Colonic mucosa (tissue), 4 donors: ENCODE results near the gene FAM20A. TPM values are rescaled to one million over a fixed set of nuclear protein-coding genes. Genes with fewer than 3 reads are reported as not detected.
"Not testable (repeated sequence)": the region's sequence is repeated elsewhere in the genome, so short reads cannot be mapped to it uniquely, and the experiment has no call there.

Source experiments
- DNase-seq: peaks from one replicate; pipeline ENCODE4 v3.0.0-alpha.2; 2020
- H3K27ac ChIP-seq: fragments of 200-600 bp; one replicate; pipeline ENCODE4 v1.8.0; 2021
- H3K27me3 ChIP-seq: fragments of 200-600 bp; one replicate; pipeline ENCODE4 v1.8.0; 2021
- H3K36me3 ChIP-seq: fragments of 200-600 bp; one replicate; pipeline ENCODE4 v1.8.0; 2021
- H3K4me1 ChIP-seq: fragments of 200-600 bp; one replicate; pipeline ENCODE4 v1.8.0; 2021; ENCODE audit warnings: mild to moderate bottlenecking
- H3K4me3 ChIP-seq: fragments of 200-600 bp; one replicate; pipeline ENCODE4 v1.8.0; 2021
- H3K9ac ChIP-seq, 2 donors: one replicate each; pipeline ENCODE4 v1.7.0; 2013; ENCODE audit warnings: control low read depth in 2 of 2, low read depth in 2 of 2, low read length in 2 of 2
- H3K9me3 ChIP-seq: fragments of 200-600 bp; one replicate; pipeline ENCODE4 v1.8.0; 2021
- intact Hi-C: fragments of 100-400 bp; cut with DNase I; formaldehyde crosslinking; loops from one replicate; pipeline ENCODE4 v1.14.1; 2022
- total RNA-seq, 2 donors: library from RNA; stranded (reverse); fragmentation: NEBNext Ultra II Directional in 1 of 2; extraction: Animal tissue kit (Norgen Biotek cat#: 25700) in 1 of 2; gene quantifications; one replicate each; pipeline ENCODE4 v1.2.1, GENCODE V29; 2021
- TF ChIP-seq, protein P1 (sequence below): fragments of 200-600 bp; IDR thresholded peaks from one replicate; pipeline ENCODE4 v1.8.0; 2022; ENCODE audit warnings: antibody characterized with exemption, mild to moderate bottlenecking
- donor health status: healthy.
- donor health status: DM: no; HTN: no; CAD: no.
- donor health status: DM: no; HTN: no; CAD: no.

Gene FAM20A
- total RNA-seq, 2 donors from 2014 or later: 0.72 to 4.1 TPM

- Histone ChIP-seq H3K9me3 (no peaks in the 10 kb centered on the region), H3K9ac (no peak overlapping the region), H3K4me1 (no peaks in the 10 kb centered on the region), H3K27ac (no peak overlapping the region), H3K27me3 (no peaks in the 10 kb centered on the region), H3K36me3 (no peaks in the 10 kb centered on the region), H3K4me3 (no peak overlapping the region)
- DNase-seq: no peak
- intact Hi-C loops: no loop called here
- TF ChIP-seq, protein P1, sequence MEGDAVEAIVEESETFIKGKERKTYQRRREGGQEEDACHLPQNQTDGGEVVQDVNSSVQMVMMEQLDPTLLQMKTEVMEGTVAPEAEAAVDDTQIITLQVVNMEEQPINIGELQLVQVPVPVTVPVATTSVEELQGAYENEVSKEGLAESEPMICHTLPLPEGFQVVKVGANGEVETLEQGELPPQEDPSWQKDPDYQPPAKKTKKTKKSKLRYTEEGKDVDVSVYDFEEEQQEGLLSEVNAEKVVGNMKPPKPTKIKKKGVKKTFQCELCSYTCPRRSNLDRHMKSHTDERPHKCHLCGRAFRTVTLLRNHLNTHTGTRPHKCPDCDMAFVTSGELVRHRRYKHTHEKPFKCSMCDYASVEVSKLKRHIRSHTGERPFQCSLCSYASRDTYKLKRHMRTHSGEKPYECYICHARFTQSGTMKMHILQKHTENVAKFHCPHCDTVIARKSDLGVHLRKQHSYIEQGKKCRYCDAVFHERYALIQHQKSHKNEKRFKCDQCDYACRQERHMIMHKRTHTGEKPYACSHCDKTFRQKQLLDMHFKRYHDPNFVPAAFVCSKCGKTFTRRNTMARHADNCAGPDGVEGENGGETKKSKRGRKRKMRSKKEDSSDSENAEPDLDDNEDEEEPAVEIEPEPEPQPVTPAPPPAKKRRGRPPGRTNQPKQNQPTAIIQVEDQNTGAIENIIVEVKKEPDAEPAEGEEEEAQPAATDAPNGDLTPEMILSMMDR: no peak
Measured at GRCh38 chr17:68518063-68518815, 82.9 kb downstream of the FAM20A start.

GRCh38 chr17:68517605-68518004 is 83.6 kb downstream of the FAM20A start:
- intact Hi-C loops, H3K27me3 ChIP-seq, H3K4me3 ChIP-seq, DNase-seq, H3K4me1 ChIP-seq, H3K27ac ChIP-seq, H3K9me3 ChIP-seq, H3K9ac ChIP-seq, H3K36me3 ChIP-seq: not testable (repeated sequence)

DNA sequence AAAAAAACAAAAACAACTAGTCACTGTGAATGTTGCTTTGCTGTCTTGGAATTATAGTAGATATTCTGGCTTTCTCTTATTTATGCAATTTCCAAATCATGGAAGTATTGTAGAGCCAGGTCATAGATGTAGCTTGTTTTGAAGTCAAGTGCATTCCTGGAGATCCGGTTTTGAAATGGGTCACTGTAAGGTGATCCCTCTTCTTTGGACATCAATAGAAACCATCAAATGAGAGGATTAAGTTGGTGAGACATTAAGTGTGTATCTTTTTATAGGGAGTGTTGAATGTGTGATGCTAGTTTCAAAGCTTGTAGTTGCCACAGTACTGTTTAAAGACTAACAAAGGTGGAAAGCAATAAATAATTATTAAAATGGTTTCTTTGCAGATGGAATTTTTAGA is 84.4 kb downstream of the FAM20A start:
- no peak for DNase-seq
- intact Hi-C loops: no loop called here
- no peaks in the 10 kb centered on the region for H3K9me3 ChIP-seq
- H3K36me3 ChIP-seq: no peaks in the 10 kb centered on the region
- no peak overlapping the region for H3K4me3 ChIP-seq
- TF ChIP-seq, protein P1: no peak
- H3K4me1 ChIP-seq: no peaks in the 10 kb centered on the region
- no peak overlapping the region for H3K9ac ChIP-seq
- H3K27me3 ChIP-seq: no peaks in the 10 kb centered on the region
- H3K27ac ChIP-seq: no peak overlapping the region

- H3K9me3 ChIP-seq: no peaks in the 10 kb centered on the region
- no peaks in the 10 kb centered on the region for H3K27me3 ChIP-seq
- no peak for DNase-seq
- H3K36me3 ChIP-seq: no peaks in the 10 kb centered on the region
- no peak overlapping the region for H3K4me3 ChIP-seq
- H3K9ac ChIP-seq: peak overlapping the region in 1 of 2 donors; percentile 0
- H3K27ac ChIP-seq: no peak overlapping the region
- TF ChIP-seq, protein P1: no peak
- H3K4me1 ChIP-seq: peaks cover 4% of the 10 kb centered on the region
- intact Hi-C loops: no loop called here
Measured at GRCh38 chr17:68514831-68515635, 86.1 kb downstream of the FAM20A start.

- no peak overlapping the region for H3K27ac ChIP-seq
- no peak for DNase-seq
- TF ChIP-seq, protein P1: no peak
- peak overlapping the region; percentile 90 for H3K4me3 ChIP-seq
- H3K36me3 ChIP-seq: no peaks in the 10 kb centered on the region
- H3K9ac ChIP-seq: peak overlapping the region in 1 of 2 donors; percentile 96
- no peaks in the 10 kb centered on the region for H3K27me3 ChIP-seq
- H3K9me3 ChIP-seq: no peaks in the 10 kb centered on the region
- intact Hi-C loops: no loop called here
- H3K4me1 ChIP-seq: peaks cover 4% of the 10 kb centered on the region
Measured at GRCh38 chr17:68513932-68514331, 87.2 kb downstream of the FAM20A start.
